ENCODE data around the gene LRMDA.

Gene LRMDA

GRCh38 chr10:75407713-75408508 is 23.5 kb upstream of the LRMDA start:
- DNase-seq = no peak
- Histone ChIP-seq H3K4me3 (ENCODE audit: low read depth, low read length) (no peak overlapping the region), H3K27ac (no peak overlapping the region), H3K27me3 (ENCODE audit: insufficient read depth, low read depth, severe bottlenecking) (no peaks in the 10 kb centered on the region), H3K9me3 (ENCODE audit: severe bottlenecking) (no peaks in the 10 kb centered on the region), H3K36me3 (no peaks in the 10 kb centered on the region)
- TF ChIP-seq CTCF (IDR thresholded peaks at IDR 0.05; ENCODE audit: low read depth, low read length) = no peak

GRCh38 chr10:75408509-75408875 is 22.9 kb upstream of the LRMDA start:
- TF ChIP-seq CTCF (IDR thresholded peaks at IDR 0.05; ENCODE audit: low read depth, low read length) = no peak
- Histone ChIP-seq H3K9me3 (ENCODE audit: severe bottlenecking) (no peaks in the 10 kb centered on the region), H3K27me3 (ENCODE audit: insufficient read depth, low read depth, severe bottlenecking) (no peaks in the 10 kb centered on the region), H3K36me3 (no peaks in the 10 kb centered on the region), H3K4me3 (ENCODE audit: low read depth, low read length) (peak overlapping the region; percentile 84), H3K27ac (peak overlapping the region; percentile 70)
- no peak for DNase-seq

- H3K27me3 ChIP-seq (ENCODE audit: insufficient read depth, low read depth, severe bottlenecking) = no peaks in the 10 kb centered on the region
- no peaks in the 10 kb centered on the region for H3K9me3 ChIP-seq (ENCODE audit: severe bottlenecking)
- H3K4me3 ChIP-seq (ENCODE audit: low read depth, low read length) = peak overlapping the region; percentile 84
- DNase-seq = peak; percentile 76
- H3K27ac ChIP-seq = peak overlapping the region; percentile 70
- H3K36me3 ChIP-seq = no peaks in the 10 kb centered on the region
- TF ChIP-seq CTCF (IDR thresholded peaks at IDR 0.05; ENCODE audit: low read depth, low read length) = no peak
Observed at GRCh38 chr10:75408911-75409885, 22.2 kb upstream of the LRMDA start.

- H3K27ac ChIP-seq = no peak overlapping the region
- no peaks in the 10 kb centered on the region for H3K27me3 ChIP-seq (ENCODE audit: insufficient read depth, low read depth, severe bottlenecking)
Observed at GRCh38 chr10:75410132-75411005, 21.1 kb upstream of the LRMDA start.

More at GRCh38 chr10:75410132-75411005, 21.1 kb upstream of the LRMDA start:
- H3K9me3 ChIP-seq (ENCODE audit: severe bottlenecking) = no peaks in the 10 kb centered on the region
- DNase-seq = no peak
- TF ChIP-seq CTCF (IDR thresholded peaks at IDR 0.05; ENCODE audit: low read depth, low read length) = no peak
- H3K4me3 ChIP-seq (ENCODE audit: low read depth, low read length) = no peak overlapping the region
- H3K36me3 ChIP-seq = no peaks in the 10 kb centered on the region

Measured in WERI-Rb-1 (cell line).